GM18507 (cell line): ENCODE results near the gene ARFGEF2.
"Not testable (repeated sequence)": the region's sequence is repeated elsewhere in the genome, so short reads cannot be mapped to it uniquely, and the experiment has no call there.

Source experiments
- DNase-seq: peaks from one replicate; pipeline ENCODE4 v3.0.0; 2011; ENCODE audit warnings: low read depth; ENCODE audit not compliant: insufficient read length; ENCODE audit errors: extremely low spot score
- FAIRE-seq: peaks from 2 replicates; lab custom pipeline; 2011; peaks lifted over from hg19 to GRCh38; lab: Jason Lieb, UNC

Gene ARFGEF2

DNA sequence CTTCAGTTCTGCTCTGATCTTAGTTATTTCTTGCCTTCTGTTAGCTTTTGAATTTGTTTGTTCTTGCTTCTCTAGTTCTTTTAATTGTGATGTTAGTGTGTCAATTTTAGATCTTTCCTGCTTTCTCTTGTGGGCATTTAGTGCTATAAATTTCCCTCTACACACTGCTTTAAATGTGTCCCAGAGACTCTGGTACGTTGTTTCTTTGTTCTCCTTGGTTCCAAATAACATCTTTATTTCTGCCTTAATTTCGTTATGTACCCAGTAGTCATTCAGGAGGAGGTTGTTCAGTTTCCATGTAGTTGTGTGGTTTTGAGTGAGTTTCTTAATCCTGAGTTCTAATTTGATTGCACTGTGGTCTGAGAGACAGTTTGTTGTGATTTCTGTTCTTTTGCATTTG, 58.5 kb downstream of the ARFGEF2 start:
- FAIRE-seq, DNase-seq: not testable (repeated sequence)

DNA sequence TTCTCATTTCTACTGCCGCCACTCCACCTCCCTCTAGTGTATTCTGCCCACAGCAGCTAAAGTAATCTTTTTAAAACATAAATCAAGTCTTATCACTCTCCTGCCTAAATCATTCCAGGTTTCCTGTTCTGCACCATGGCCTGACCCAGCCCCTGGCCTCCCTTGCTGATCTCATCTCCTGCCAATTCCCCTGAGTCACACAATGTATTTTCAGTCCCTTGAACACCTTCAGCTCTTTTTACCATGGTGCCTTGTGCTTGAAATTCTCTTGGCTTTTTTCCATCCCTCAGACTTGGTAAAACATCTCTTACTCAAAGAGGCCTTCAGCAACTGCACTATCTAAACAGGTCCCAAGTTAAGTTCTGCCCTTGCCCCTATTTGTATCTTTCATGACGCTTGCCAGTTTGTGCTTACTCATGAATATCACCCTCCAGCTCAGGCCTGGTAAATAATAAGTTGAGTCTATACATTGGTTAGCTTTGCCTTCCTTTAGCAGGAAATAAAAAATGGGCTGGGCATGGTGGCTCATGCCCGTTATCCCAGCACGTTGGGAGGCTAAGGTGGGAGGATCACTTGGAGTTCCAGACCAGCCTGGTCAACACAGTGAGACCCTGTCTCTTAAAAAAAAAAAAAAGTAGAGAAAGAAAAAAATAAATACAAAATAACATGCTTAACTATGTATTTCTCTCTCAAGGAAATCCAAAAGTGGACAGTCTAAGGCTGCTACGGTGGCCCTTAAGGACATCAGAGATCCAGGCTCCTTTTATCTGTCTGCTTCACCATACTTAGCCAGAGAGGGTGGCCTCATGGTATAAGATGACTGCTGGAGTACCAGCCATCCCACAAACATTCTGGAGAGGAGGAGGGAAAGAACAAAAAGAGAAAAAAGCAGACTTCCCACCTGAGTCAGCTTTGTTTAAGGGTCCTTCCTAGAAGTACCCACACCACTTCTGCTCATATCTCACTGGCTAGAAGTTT, 62.2 kb downstream of the ARFGEF2 start:
- DNase-seq = no peak
- FAIRE-seq = no peak

DNA sequence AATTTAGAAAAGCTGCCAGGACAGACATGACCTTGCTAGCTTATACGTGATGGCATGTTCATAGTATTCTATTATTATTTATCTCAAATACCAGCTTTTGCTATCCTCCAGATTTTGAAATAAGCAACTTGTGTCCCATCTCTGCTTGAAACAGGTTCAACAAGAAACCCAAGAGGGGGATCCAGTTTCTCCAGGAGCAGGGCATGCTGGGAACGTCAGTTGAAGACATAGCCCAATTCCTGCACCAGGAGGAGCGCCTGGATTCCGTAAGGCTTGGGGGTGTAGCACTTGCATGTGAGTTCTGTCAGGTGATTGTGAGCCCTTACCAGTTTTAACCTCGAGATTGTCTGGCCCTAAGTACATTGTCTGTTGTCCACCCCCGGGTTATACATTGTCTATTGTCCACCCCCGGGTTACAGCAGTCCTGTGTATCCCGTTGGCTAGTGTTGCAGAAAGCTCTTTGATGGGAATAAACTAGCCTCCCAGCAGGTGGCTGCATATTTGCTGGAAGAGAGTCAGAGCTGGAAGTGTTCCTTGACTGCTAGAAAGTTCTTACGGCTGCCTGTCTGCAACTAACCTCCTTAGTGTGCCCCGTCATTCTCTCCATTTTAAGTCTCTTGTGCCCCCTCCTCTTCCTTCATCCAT, 63.2 kb downstream of the ARFGEF2 start:
- FAIRE-seq (no peak), DNase-seq (no peak)

DNA sequence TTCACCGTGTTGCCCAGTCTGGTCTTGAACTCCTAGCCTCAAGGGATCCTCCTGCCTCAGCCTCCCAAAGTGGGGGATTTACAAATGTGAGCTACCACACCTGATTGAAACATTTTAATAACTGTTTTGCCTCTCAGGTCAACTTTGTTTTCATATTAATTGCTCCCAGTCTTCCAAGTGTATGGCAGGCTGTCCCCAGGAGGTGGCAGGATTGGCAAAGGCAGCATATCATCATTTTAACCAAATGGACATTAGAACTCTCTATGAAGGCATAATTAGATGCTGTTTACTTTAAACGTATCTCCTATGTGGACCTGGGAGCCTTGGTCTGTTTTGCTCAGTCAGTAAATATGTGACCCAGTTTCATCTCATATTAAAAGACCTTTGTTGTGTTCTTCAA, 65.4 kb downstream of the ARFGEF2 start:
- no peak for FAIRE-seq
- DNase-seq = no peak

DNA sequence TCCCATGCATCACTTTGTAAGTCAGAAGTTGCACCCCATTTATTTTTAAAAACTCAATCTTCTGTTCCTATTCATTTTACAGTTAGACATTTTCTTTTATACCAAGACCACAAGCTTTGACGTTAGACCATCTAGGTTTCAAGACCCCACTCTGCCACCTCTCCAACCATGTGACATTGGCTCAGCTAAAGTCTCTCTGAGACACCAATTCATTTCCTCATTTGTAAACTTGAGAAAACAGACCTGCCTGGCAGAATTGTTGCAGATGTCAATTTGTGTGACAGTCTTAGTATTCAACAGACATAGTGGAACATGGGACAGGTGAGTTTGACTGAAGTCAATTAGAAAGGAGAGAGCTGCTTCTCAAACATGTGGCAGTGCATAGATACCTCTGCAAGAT, 69.0 kb downstream of the ARFGEF2 start:
- no peak for DNase-seq
- FAIRE-seq = no peak

DNA sequence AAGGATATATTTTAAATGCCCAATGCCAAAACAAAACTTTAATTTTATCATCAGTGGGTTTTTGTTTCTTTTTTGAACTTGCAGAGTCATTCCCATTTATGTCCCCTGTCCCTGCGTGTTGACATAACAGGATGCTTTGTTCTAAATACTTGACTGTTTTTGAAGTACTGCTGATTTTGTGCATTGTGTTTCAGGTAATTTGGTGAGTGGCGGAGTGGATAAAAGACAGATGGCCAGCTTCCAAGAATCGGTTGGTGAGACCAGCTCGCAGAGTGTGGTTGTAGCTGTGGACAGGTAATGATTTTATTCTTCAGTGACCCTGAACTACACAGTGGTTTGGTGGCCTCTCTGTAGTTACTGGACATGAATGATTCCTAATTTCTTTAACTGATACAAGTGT, 74.1 kb downstream of the ARFGEF2 start:
- FAIRE-seq = no peak
- DNase-seq = no peak

DNA sequence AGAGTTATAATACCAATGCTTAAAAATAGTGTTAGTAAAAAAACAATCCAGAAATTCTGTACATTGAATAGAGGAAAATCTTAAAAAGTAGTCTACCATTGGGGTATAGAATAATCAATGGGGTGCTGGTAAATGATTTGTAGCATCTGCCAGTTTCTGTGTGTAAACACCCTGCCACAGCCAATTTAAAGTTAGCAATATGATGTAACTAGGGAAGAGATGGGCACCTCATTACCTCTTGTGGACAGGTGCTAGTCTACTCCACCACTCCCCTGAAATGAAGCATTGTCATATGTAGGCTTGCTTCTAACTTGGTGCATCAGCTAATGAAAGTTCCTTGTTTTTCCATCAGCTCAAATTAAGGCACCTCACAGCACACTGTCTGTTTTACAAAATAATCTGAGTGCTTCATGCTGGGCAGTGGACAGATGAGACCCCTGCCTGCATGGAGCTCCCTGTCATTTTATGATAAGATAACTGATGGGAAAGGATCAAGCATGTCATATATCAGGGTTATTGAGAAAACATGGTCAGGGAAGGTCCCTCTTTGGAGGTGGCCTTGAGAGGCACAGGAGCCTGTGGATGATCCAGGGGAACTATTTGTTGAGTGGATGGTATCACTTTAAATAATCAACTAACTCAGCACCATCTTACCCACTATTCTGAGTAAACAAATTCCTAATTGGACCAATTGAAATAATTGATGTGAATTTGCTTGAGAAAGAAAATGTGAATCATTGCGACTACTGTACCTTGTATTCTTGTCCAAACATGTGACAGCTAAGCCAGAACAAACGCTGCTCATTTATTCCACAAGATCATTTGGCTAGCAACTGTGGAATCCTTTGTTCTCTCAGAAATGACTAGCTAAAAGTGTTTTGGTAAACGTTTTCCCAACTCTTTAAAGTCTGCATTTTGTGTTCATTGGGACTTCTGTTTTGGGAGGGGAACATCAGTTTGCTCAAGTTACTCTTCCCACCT, 78.7 kb downstream of the ARFGEF2 start:
- DNase-seq = no peak

DNA sequence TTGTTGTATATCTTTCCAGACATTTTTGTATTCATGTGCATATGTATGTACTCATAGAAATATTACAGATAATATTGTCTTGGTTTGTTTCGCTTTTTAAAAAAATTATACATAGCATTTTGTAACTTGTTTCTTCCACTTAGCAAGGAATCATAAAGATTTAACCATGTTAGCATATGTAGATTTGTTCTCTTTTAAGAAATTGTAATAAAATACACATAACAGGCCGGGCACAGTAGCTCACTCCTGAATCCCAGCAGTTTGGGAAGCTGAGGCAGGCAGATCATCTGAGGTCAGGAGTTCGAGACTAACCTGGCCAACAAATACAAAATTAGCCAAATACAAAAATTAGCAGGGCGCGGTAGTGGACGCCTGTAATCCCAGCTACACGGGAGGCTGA, 80.2 kb downstream of the ARFGEF2 start:
- DNase-seq = no peak
- FAIRE-seq = no peak

More for the DNA sequence above, 78.7 kb downstream of the ARFGEF2 start:
- FAIRE-seq = no peak

DNA sequence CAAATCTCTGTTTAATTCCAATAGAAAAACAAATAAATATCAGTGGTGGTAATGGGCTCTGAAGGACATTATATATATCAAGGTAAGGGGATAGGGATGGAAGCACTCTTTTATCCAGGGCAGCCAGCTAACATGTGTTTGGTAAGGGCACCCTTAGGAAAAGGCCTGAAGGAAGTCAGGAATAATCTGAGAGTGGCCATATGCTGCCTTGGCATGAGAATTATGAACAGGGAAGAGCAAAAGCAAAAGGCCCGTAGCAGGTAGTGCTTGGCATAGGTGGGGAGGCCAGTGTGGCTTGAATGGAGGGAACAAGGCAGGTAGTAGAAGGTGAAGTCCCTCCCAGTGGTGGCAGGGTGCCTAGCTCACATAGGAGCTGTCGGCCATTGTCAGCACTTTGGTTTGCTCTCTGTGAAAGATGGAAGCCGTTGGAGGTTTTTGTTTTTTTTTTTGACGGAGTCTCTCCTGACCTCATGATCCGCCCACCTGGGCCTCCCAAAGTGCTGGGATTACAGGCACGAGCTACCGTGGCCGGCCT, 85.0 kb downstream of the ARFGEF2 start:
- no peak for FAIRE-seq
- DNase-seq = no peak

DNA sequence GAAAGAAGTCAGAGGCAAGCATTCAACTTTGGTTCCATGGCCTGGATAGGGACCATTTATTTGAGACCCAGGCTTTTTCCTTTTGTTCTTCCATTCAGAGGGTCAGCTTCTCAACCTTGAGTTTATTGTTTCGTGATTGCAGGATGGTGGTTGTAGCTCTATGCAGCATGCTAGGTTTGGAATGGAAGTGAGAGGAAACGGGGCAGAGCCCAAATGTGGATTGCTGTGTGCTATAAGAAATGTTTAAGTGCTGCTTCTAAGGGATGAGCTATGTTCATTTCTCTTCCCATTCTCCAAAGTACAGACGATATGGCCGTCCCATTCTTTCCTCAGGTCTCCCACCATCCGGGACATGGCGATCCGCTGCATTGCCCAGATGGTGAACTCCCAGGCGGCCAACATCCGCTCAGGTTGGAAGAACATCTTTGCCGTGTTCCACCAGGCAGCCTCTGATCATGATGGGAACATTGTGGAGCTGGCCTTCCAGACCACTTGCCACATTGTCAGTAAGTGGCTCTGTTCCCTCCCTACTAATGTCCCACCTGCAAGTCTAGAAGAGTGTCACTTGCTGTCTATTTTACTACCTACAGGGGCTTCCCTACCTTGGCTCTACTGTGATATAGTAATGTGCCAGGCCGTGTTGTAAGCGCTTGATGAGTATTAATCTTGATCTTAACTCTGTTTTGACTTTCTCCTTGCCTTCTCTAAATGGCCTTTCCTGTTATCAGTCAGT, 88.6 kb downstream of the ARFGEF2 start:
- DNase-seq = no peak
- FAIRE-seq = no peak

DNA sequence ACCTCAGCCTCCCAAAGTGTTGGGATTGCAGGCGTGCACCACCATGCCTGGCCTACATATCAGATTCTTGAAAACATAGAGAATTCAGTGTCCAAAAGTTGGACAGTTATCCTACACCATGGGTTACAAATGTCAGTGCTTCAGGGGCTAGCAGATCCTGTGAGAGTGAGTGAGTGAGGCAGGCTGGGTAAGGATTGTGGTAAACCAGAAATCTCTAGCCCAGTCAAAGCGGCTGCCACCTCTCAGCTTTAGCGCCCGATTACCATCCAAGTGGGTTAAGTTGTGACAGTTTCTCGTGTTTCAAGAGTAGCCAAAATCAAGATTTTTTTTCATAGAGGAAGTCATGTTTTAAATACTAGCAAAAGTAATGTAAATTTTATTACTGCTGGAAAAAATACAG, 102.7 kb downstream of the ARFGEF2 start:
- FAIRE-seq = no peak

DNA sequence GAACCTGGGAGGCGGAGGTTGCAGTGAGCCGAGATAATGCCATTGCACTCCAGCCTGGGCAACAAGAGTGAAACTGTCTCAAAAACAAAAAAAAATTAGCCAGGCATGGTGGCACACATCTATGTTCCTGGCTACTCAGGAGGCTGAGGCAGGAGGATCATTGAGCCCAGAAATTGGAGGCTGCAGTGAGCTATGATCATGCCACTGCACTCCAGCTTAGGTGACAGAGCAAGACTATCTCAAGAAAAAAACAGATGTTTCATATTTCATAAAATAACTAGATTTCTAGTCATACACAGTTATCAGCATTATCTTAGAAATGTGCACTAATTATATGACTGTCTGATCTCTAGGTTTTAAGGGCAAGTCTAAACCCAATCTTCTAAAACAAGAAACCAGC, 106.7 kb downstream of the ARFGEF2 start:
- FAIRE-seq, DNase-seq: not testable (repeated sequence)

More for the DNA sequence above, 102.7 kb downstream of the ARFGEF2 start:
- no peak for DNase-seq

DNA sequence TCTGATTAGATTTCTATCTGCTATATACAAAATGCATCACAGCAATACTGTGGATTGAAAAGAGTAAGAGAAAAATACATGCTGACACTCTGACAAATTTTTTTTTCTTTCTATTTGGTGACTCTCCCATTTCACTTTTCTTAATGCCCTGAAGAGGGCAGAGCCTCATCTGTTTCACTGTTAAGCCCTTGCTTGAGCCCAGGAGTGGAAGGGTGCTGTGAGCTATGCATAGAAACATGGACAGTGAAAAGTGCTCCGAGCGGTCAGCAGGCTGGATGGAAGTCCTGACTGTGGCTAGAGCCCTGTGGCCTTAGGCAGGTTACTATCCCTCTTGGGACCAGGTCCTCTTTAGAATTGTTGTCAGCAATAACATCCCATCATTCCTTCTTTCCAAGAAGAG, 107.2 kb downstream of the ARFGEF2 start:
- DNase-seq = no peak
- FAIRE-seq = no peak

DNA sequence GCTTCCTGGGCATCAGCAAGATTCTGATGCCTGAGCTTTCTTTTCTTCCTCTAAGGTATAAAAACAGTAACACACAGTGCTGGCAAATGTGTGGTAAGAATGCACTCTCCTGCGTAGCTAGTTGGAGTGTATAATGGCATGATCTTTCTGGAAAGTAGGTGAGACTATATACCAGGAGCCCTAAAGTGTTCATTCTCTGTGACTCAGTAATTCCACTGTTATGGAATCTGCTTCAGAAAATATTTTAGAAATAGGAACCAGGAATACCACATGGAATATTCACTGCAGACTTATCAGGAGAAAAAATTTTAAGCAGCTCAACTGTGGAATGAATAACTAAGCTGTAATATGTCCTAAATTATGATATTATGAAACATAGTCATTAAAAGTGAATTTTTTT, 107.7 kb downstream of the ARFGEF2 start:
- no peak for DNase-seq
- FAIRE-seq = no peak

DNA sequence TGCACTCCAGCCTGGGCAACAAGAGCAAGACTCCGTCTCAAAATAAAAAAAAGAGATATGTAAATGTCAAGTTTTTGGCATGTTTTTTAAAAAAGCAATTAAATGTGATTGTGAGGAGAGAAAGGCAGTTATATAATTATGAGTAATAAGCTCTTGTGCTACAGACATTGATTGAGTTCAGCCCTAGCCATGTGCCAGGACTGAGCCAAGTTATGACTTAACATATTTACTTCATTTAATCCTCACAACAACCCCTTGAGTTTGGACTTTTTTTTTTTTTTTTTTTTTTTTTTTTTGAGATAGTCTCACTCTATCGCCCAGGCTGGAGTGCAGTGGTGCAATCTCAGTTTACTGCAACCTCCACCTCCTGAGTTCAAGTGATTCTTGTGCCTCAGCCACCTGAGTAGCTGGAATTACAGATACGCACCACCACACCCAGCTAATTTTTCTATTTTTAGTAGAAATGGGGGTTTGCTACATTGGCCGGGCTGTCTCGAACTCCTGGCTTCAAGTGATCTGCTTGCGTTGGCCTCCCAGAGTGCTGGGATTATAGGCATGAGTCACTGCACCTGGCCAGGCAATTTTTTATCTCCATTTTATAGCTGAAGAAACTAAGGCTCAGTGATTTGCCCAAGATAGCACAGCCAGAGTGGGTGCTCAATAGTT, 109.6 kb downstream of the ARFGEF2 start:
- DNase-seq (no peak), FAIRE-seq (no peak)

DNA sequence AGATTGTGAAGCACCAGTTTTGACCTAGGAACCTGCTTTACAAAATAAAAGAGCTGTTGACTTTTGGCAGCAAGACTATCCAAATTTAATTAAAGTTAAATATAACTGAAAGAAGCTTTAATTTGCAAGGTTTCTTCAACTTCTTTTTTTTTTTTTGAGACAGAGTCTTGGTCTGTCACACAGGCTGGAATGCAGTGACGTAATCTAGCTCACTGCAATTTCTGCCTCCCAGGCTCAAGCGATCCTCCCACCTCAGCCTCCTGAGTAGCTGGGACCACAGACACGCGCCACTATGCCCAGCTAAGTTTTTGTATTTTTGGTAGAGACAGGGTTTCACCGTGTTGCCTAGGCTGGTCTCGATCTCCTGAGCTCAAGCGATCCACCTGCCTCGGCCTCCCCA, 110.9 kb downstream of the ARFGEF2 start:
- FAIRE-seq (no peak), DNase-seq (no peak)

DNA sequence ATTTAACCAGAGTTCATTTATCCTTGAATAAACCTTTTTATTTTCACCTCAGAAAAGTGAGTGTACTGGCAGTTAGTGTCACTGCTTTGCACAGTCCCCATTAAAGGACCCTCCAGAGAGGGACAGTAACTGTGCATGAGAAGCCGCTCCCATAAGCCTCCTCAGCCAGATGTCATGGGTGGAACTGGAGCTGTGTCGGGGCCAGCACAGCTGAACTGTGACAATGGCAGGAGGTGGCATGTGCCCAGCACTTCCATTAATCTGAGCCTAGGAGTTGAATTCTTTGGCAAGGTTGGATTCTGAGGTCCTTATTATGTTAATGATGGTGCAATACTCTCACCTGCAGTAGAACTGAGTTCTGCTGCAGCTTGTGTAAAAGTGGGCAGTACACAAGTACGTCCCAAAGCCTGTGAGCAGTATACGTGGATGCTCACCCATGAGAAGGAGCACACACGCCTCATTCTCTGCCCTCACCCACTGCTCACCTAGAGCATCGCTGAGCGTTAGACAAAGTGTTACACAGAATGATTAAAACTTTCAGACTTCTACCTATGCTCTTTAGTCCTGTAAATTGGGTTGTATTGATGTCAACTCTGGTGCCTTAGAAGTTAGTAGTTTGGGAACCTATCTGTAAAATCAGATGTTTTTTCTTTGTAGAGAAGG, 112.7 kb downstream of the ARFGEF2 start:
- DNase-seq = no peak

DNA sequence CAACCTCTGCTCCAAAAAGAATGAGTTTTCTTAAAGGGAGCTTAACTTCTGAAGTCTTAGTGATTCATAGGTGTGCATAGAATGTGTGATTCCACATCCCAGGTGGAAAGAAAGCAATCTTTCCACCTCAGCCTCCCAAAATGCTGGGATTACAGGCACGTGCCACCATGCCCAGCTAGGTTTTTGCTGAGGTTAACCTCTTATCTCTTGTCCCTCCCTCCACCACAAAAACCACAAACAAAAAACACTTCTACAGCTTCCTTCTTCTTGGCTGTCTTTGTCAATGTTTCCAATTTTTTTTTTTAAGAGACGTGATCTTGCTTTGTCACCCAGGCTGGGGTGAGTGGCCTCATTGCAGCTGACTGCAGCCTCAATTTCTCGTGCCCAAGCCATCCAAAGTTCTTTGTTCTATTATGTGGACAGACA, 116.5 kb downstream of the ARFGEF2 start:
- FAIRE-seq = no peak
- DNase-seq = no peak

More for the DNA sequence above, 112.7 kb downstream of the ARFGEF2 start:
- FAIRE-seq = no peak
